Measurements from ENCODE around the gene ALPP.
"Not testable (repeated sequence)": the region's sequence is repeated elsewhere in the genome, so short reads cannot be mapped to it uniquely, and the experiment has no call there.

DNA sequence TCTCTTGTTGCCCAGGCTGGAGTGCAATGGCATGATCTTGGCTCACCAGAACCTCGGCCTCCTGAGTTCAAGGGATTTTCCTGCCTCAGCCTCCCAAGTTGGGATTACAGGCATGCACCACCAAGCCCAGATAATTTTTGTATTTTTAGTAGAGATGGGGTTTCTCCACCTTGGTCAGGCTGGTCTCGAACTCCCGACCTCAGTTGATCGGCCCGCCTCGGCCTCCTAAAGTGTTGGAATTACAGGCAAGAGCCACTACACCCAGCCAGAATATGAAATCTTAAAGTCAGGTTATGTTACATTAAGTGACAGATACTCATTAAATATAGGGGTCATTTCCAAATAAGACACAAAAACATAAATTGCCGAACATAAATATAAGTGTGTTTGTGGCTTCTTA is 15.9 kb downstream of the ALPP start:
- TF ChIP-seq, protein P1, sequence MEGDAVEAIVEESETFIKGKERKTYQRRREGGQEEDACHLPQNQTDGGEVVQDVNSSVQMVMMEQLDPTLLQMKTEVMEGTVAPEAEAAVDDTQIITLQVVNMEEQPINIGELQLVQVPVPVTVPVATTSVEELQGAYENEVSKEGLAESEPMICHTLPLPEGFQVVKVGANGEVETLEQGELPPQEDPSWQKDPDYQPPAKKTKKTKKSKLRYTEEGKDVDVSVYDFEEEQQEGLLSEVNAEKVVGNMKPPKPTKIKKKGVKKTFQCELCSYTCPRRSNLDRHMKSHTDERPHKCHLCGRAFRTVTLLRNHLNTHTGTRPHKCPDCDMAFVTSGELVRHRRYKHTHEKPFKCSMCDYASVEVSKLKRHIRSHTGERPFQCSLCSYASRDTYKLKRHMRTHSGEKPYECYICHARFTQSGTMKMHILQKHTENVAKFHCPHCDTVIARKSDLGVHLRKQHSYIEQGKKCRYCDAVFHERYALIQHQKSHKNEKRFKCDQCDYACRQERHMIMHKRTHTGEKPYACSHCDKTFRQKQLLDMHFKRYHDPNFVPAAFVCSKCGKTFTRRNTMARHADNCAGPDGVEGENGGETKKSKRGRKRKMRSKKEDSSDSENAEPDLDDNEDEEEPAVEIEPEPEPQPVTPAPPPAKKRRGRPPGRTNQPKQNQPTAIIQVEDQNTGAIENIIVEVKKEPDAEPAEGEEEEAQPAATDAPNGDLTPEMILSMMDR (IDR thresholded peaks at IDR 0.05; ENCODE audit: extremely low read depth in 1 of 2, insufficient read depth in 1 of 2, low read depth in 1 of 2, low read length in 2 of 2): not testable (repeated sequence)
- not testable (repeated sequence) for TF ChIP-seq POLR2A (IDR thresholded peaks at IDR 0.05; ENCODE audit: low read depth, low read length); EZH2 (IDR thresholded peaks at IDR 0.05; ENCODE audit: borderline replicate concordance, low read depth, low read length, severe bottlenecking)
